IMR-90 (cell line): ENCODE results near the gene SCGB1C1. TPM values are rescaled to one million over a fixed set of nuclear protein-coding genes. Genes with fewer than 3 reads are reported as not detected.

Source experiments
- ATAC-seq: fragments of 200-7000 bp; cut with Tn5 transposase; 2 replicates; pipeline ENCODE4 v1.9.1; 2020; ENCODE audit warnings: low read depth, mild to moderate bottlenecking, moderate library complexity
- BruUV-seq: library from RNA; stranded (reverse); fragments of 400-500 nt; replicated peaks from 2 replicates; lab custom pipeline; 2021; lab: Mats Ljungman, UMichigan
- CTCF ChIA-PET: fragments of 300-600 bp; formaldehyde crosslinking; extraction: SDS; loops from one replicate; lab custom pipeline; 2021; ENCODE audit warnings: antibody characterized with exemption; lab: Yijun Ruan, JAX
- POLR2A ChIA-PET: fragments of 300-600 bp; sonication (Branson Sonifier 250); formaldehyde crosslinking; loops from one replicate; lab custom pipeline; 2022; ENCODE audit warnings: antibody characterized with exemption; ENCODE audit not compliant: unreplicated experiment; lab: Charles Lee
- DNase-seq: peaks from one replicate; pipeline ENCODE4 v3.0.0; 2013
- H2AFZ ChIP-seq: replicated peaks from 2 replicates; pipeline ENCODE3; 2013; ENCODE audit warnings: low read length, mild to moderate bottlenecking; ENCODE audit not compliant: poor library complexity
- H2AK5ac ChIP-seq: 2 replicates; pipeline ENCODE4 v1.6.1; 2013; ENCODE audit warnings: low read depth, low read length, inconsistent platforms
- H2AK9ac ChIP-seq: replicated peaks from 2 replicates; pipeline ENCODE3; 2013; ENCODE audit warnings: mild to moderate bottlenecking, low read depth, low read length, moderate library complexity; ENCODE audit not compliant: poor library complexity
- H2BK120ac ChIP-seq: 2 replicates; pipeline ENCODE4 v1.6.1; 2013; ENCODE audit warnings: low read depth, low read length, inconsistent platforms
- H2BK15ac ChIP-seq: 3 replicates; pipeline ENCODE4 v1.6.1; 2013; ENCODE audit warnings: low read depth, low read length, inconsistent platforms
- H2BK20ac ChIP-seq: 2 replicates; pipeline ENCODE4 v1.6.1; 2013; ENCODE audit warnings: low read depth, mild to moderate bottlenecking, inconsistent platforms, low read length, moderate library complexity
- H2BK5ac ChIP-seq: 2 replicates; pipeline ENCODE4 v1.6.1; 2013; ENCODE audit warnings: mild to moderate bottlenecking, low read depth, low read length, inconsistent platforms; ENCODE audit not compliant: poor library complexity, severe bottlenecking
- H3K14ac ChIP-seq: replicated peaks from 2 replicates; pipeline ENCODE4 v1.6.1; 2013; ENCODE audit warnings: low read depth, low read length, inconsistent platforms
- H3K18ac ChIP-seq: 2 replicates; pipeline ENCODE4 v1.6.1; 2013; ENCODE audit warnings: low read depth, low read length, control low read depth
- H3K23ac ChIP-seq: 2 replicates; pipeline ENCODE4 v1.6.1; 2013; ENCODE audit warnings: low read depth, low read length, inconsistent platforms
- H3K27ac ChIP-seq: 2 replicates; pipeline ENCODE4 v1.5.1; 2013; ENCODE audit warnings: mild to moderate bottlenecking, control low read depth, low read length; ENCODE audit not compliant: insufficient read depth
- H3K27me3 ChIP-seq: 2 replicates; pipeline ENCODE4 v1.6.1; 2013; ENCODE audit warnings: low read length; ENCODE audit not compliant: control insufficient read depth, insufficient read depth
- H3K36me3 ChIP-seq: 2 replicates; pipeline ENCODE4 v1.6.1; 2013; ENCODE audit warnings: low read length, mixed read lengths; ENCODE audit not compliant: control insufficient read depth, insufficient read depth
- H3K4ac ChIP-seq: 2 replicates; pipeline ENCODE4 v1.6.1; 2013; ENCODE audit warnings: low read depth, low read length, inconsistent platforms
- H3K4me1 ChIP-seq: 2 replicates; pipeline ENCODE4 v1.6.1; 2013; ENCODE audit warnings: low read length, mixed read lengths; ENCODE audit not compliant: control insufficient read depth, insufficient read depth
- H3K4me2 ChIP-seq: 2 replicates; pipeline ENCODE4 v1.6.1; 2013; ENCODE audit warnings: low read depth, mild to moderate bottlenecking, control low read depth, low read length, moderate library complexity
- H3K4me3 ChIP-seq: 2 replicates; pipeline ENCODE4 v1.5.1; 2013; ENCODE audit warnings: low read depth, mild to moderate bottlenecking, control low read depth, low read length, moderate library complexity; ENCODE audit not compliant: insufficient read depth
- H3K56ac ChIP-seq: 2 replicates; pipeline ENCODE4 v1.6.1; 2013; ENCODE audit warnings: low read length, inconsistent platforms; ENCODE audit not compliant: insufficient read depth; ENCODE audit errors: extremely low read depth
- H3K79me1 ChIP-seq, 2 experiments: 2 replicates each; pipeline ENCODE4 v1.6.1; 2013; ENCODE audit warnings: low read length in 2 of 2, inconsistent platforms in 1 of 2, low read depth in 1 of 2
- H3K9ac ChIP-seq: 2 replicates; pipeline ENCODE4 v1.6.1; 2013; ENCODE audit warnings: low read depth, low read length, control low read depth
- H3K9me1 ChIP-seq: 2 replicates; pipeline ENCODE4 v1.6.1; 2013; ENCODE audit warnings: low read length, inconsistent platforms; ENCODE audit not compliant: insufficient read depth
- H3K9me3 ChIP-seq: 2 replicates; pipeline ENCODE4 v1.6.1; 2013; ENCODE audit warnings: low read length; ENCODE audit not compliant: control insufficient read depth, insufficient read depth
- H4K20me1 ChIP-seq: 2 replicates; pipeline ENCODE4 v1.6.1; 2013; ENCODE audit warnings: low read length, inconsistent platforms; ENCODE audit not compliant: insufficient read depth
- H4K5ac ChIP-seq: 2 replicates; pipeline ENCODE4 v1.6.1; 2013; ENCODE audit warnings: mild to moderate bottlenecking, low read depth, low read length, control low read depth
- H4K8ac ChIP-seq, 2 experiments: 2 replicates each; pipeline ENCODE4 v1.6.1; 2013; ENCODE audit warnings: low read depth in 2 of 2, low read length in 2 of 2, control low read depth in 1 of 2, inconsistent platforms in 1 of 2
- H4K91ac ChIP-seq: 2 replicates; pipeline ENCODE4 v1.6.1; 2013; ENCODE audit warnings: low read depth, low read length, inconsistent platforms; ENCODE audit not compliant: insufficient read depth
- MXI1 ChIP-seq: IDR thresholded peaks from 2 replicates; pipeline ENCODE4 v1.6.1; 2012; ENCODE audit warnings: low read depth, mild to moderate bottlenecking, low read length, moderate library complexity, borderline replicate concordance
- NFE2L2 ChIP-seq: fragments of 150-350 bp; IDR thresholded peaks from 2 replicates; pipeline ENCODE4 v1.6.1; 2016; ENCODE audit warnings: low read depth, mild to moderate bottlenecking, low read length
- WGBS, 2 experiments: methylation state at CpG; one replicate each; pipeline versions ENCODE4 v1.1.5 to v1.1.7; 2013; ENCODE audit warnings: missing lambda C conversion rate in 2 of 2; ENCODE audit not compliant: insufficient read length in 1 of 2; ENCODE audit errors: extremely low coverage in 2 of 2; 5-methylcytosine and 5-hydroxymethylcytosine counted together
- dilution Hi-C: fragments of 300-500 bp; cut with HindIII; formaldehyde crosslinking; loops from one replicate; pipeline ENCODE4 v1.14.3; 2018; ENCODE audit warnings: low sequenced_read_pairs; ENCODE audit not compliant: unreplicated experiment
- in situ Hi-C: fragments of 300-500 bp; cut with MboI; formaldehyde crosslinking; loops from 3 replicates; pipeline ENCODE4 v1.14.3; 2019; ENCODE audit warnings: low sequenced_read_pairs, inconsistent platforms, mixed read lengths
- intact Hi-C: fragments of 100-400 bp; cut with micrococcal nuclease; formaldehyde crosslinking; loops from 2 replicates; pipeline ENCODE4 v1.10.0; 2022
- polyA plus RNA-seq, 3 experiments: library from polyadenylated mRNA; depleted of rRNA; stranded (reverse); fragments of >200 nt; gene quantifications; 2 replicates each; pipeline ENCODE4 v1.2.3, GENCODE V29; 2012; ENCODE audit warnings: low replicate concordance in 1 of 3
- total RNA-seq: library from RNA; depleted of rRNA; stranded (reverse); fragments of >200 nt; gene quantifications from 2 replicates; pipeline ENCODE4 v1.2.3, GENCODE V29; 2012

SCGB1C1 gene
- total and polyA plus RNA-seq, 2 of the 4 experiments (the other 2 are of a cell fraction), result not detected

- peaks cover 70% of the 10 kb centered on the region for H4K20me1 ChIP-seq
- no peak overlapping the region for H3K9ac ChIP-seq
- H2BK120ac ChIP-seq, result no peak overlapping the region
- H3K36me3 ChIP-seq, result peaks cover 45% of the 10 kb centered on the region
- ChIA-PET CTCF (no interaction called here), POLR2A (interaction anchor here (1.0 kb wide), 1 partner anchor 13 kb away, joined by 3 read pairs; no protein-coding TSS in a partner anchor)
- no peak overlapping the region for H3K4ac ChIP-seq
- no peak overlapping the region for H3K4me3 ChIP-seq
- H2BK5ac ChIP-seq, result no peak overlapping the region
- no peak overlapping the region; the same call in 1 of the 2 replicates for H3K23ac ChIP-seq
- peaks cover 28 to 73% of the 10 kb centered on the region in 2 experiments; a peak in 3 of 4 replicates for H3K79me1 ChIP-seq
- H3K4me1 ChIP-seq, result peaks cover 9% of the 10 kb centered on the region; the same call in 1 of the 2 replicates
- no peak overlapping the region for H2AFZ ChIP-seq
- no peak for TF ChIP-seq MXI1
- TF ChIP-seq NFE2L2, result no peak
- no peak overlapping the region for H3K18ac ChIP-seq
- intact Hi-C loops (no loop called here), dilution Hi-C loops (no loop called here), in situ Hi-C loops (no loop called here)
- H4K5ac ChIP-seq, result no peak overlapping the region
- H3K27me3 ChIP-seq, result no peaks in the 10 kb centered on the region
- no peak overlapping the region for H2BK20ac ChIP-seq
- no peak overlapping the region for H2AK5ac ChIP-seq
- no peak overlapping the region for H3K56ac ChIP-seq
- WGBS, 2 experiments, result no CpG with 5 or more reads among the region's 7 CpGs
- no peak overlapping the region for H2BK15ac ChIP-seq
- ATAC-seq, result no peak
- peak overlapping the region; percentile 39 for H2AK9ac ChIP-seq
- no peak overlapping the region for H3K27ac ChIP-seq
- DNase-seq, result no peak
- H3K14ac ChIP-seq, result no peak overlapping the region
- H3K9me3 ChIP-seq, result no peaks in the 10 kb centered on the region
- H4K8ac ChIP-seq, result no peak overlapping the region
- no peak overlapping the region for H4K91ac ChIP-seq
- TSS peak; percentile 16 for BruUV-seq
- peaks cover 30% of the 10 kb centered on the region for H3K9me1 ChIP-seq
- no peak overlapping the region for H3K4me2 ChIP-seq
Measured at GRCh38 chr11:203056-203944, 10.4 kb downstream of the SCGB1C1 start.
